Stimulated activated CD4-positive, alpha-beta T cell treated with anti-CD3 and anti-CD28 coated beads, Interleukin-1b, Interleukin-23, amount 100 ng/mL, for 1 hour (primary cell): ENCODE results near the gene AHRR.
A peak's percentile ranks its signal among the peaks of the same experiment; 100 is the strongest.
"Not testable (repeated sequence)": the region's sequence is repeated elsewhere in the genome, so short reads cannot be mapped to it uniquely, and the experiment has no call there.

Source experiments
- DNase-seq, 2 donors: peaks; one replicate each; pipeline ENCODE4 v3.0.0-alpha.2; 2020; ENCODE audit warnings: low read depth in 2 of 2

AHRR gene

GRCh38 chr5:459562-460272 is 138.2 kb downstream of the AHRR start:
- no peak for DNase-seq

- no peak for DNase-seq
These were observed 138.7 kb downstream of the AHRR start for GRCh38 chr5:460273-460625.

- DNase-seq: no peak
These were observed 140.6 kb downstream of the AHRR start for GRCh38 chr5:462051-462481.

- no peak for DNase-seq
These were observed 141.8 kb downstream of the AHRR start for GRCh38 chr5:463301-463700.

GRCh38 chr5:463952-464351 is 142.4 kb downstream of the AHRR start:
- DNase-seq: peak; percentile 34 to 60

- DNase-seq: no peak
These were observed 142.9 kb downstream of the AHRR start for GRCh38 chr5:464446-464842.

- DNase-seq: no peak
These were observed 143.5 kb downstream of the AHRR start for GRCh38 chr5:464843-465590.

GRCh38 chr5:465591-466403 is 144.3 kb downstream of the AHRR start:
- no peak for DNase-seq

GRCh38 chr5:466661-467310 is 145.3 kb downstream of the AHRR start:
- no peak for DNase-seq

- DNase-seq: no peak
These were observed 146.9 kb downstream of the AHRR start for GRCh38 chr5:468401-468800.

- no peak for DNase-seq
These were observed 148.4 kb downstream of the AHRR start for GRCh38 chr5:469752-470483.

GRCh38 chr5:470961-471749 is 149.6 kb downstream of the AHRR start:
- no peak for DNase-seq

- no peak for DNase-seq
These were observed 150.2 kb downstream of the AHRR start for GRCh38 chr5:471750-472058.

GRCh38 chr5:472076-472655 is 150.7 kb downstream of the AHRR start:
- DNase-seq: no peak

- peak; percentile 71 to 83 for DNase-seq
These were observed 151.4 kb downstream of the AHRR start for GRCh38 chr5:472656-473550.

- DNase-seq: no peak
These were observed 152.2 kb downstream of the AHRR start for GRCh38 chr5:473551-474192.

- DNase-seq: not testable (repeated sequence)
These were observed 152.8 kb downstream of the AHRR start for GRCh38 chr5:474232-474839.
